Limb (tissue), 2 donors: ENCODE measurements around the gene MRRF.

Source experiments
- DNase-seq, 2 donors: peaks; one replicate each; pipeline ENCODE4 v3.0.0-alpha.2; 2016; ENCODE audit errors: extremely low spot score in 2 of 2

The MRRF gene

GRCh38 chr9:122228191-122228567, 36.5 kb upstream of the MRRF start:
- peak in 1 of 2 donors; percentile 48 for DNase-seq

- peak in 1 of 2 donors; percentile 53 for DNase-seq
Observed at GRCh38 chr9:122228568-122229484, 35.9 kb upstream of the MRRF start, which contains the start of gene LHX6. LHX6 (minus strand) TSS chr9:122228957; CDS start chr9:122228740, 217 bp downstream.

DNA sequence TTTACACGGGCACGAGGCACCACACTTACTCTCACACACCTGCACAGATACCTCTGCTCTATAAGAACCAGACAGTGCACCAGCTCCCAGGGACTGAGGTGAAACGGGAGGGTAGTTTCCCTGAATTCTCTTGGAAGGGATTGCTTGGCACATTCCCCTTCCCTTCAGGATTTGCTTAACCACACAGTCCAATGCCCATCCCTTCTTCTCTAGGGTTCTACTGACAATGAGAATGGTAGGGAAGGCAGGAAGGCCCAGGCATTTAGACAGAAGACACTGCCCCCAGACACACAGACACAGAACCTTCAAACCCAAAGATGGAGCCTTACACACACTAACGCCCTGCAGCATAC, 35.2 kb upstream of the MRRF start:
- no peak for DNase-seq

DNA sequence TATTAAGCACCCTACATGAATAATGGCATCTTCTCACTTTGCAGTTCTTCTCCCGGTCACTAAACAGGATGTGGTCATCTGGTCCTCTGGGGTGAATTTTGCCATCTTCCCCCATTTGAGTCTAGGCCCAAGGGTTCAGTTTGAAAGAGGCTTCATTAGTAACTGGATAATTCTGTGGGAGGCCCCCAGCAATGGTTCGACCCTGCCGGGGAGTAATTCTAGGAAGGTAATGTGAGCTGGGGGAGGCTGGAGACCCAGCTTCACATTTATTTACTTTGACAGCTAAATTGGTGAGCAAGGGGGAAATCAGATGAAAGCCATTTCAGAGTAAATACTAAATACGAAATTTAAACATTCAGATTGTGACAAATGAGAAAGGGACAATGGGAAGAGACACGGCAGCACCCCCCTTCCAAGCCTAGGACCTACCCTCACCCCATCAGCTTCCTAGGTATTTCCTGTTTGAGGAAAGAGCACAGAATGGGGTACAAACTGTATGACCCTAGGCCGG, 31.8 kb upstream of the MRRF start:
- no peak for DNase-seq

GRCh38 chr9:122234022-122234748, 30.5 kb upstream of the MRRF start:
- no peak for DNase-seq

DNA sequence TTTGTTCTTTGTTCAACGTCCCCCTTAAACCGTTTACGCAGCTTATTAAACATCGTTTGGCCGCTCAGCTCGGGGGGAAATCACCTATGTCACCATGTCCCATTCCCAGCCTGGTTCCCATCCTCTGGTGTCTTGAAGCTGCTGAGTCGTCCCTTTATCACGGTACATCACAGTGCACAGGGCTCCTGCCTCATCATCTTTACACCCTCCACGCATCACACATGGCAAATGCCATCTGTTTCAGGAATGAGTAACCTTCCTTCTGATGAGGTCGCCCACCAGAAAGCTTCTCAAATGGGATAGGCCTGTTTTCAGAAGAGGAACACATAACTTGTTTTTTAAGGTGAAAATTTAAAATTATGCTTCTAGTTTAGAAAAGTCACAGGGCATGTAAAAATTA, 28.0 kb upstream of the MRRF start:
- DNase-seq = no peak

- DNase-seq = no peak
Observed at GRCh38 chr9:122239722-122240121, 25.0 kb upstream of the MRRF start.

DNA sequence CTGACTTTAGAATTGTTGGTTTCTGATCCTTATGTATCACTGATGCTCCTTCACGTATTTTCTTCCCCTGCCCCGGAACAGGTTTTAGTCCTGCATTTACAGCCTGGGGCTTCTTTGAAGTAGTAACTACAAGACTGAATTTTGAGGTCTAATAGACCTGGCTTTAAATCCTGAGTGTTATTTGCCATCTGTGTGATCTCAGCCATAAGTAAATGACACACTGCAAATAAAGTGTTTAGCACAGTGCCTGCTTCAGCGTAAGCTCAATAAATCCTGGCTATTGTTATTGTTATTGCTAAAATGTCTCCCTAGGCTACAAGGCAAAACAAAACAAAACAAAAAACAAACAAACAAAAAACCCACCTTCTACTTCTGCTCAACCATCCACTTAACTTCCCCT, 20.3 kb upstream of the MRRF start:
- no peak for DNase-seq

DNA sequence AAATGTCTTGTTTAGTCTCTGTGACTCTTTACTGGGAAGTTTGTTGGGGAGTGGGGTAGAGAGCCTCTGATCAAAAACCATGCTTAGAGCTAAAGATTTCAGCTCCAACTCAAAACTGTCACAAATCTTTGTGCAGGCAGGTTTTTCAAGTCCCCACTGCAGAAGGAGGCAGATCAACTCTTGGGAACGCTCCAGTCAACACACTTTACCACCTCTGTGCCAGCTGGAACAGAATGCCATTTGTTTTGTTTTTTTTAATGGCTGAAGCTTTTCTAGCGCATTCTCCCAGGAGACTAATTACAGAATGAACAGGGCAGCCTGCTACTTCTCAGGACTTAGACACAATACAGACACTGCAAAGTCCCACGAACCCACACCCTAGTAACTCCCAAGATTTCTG, 18.0 kb upstream of the MRRF start:
- DNase-seq = no peak

DNA sequence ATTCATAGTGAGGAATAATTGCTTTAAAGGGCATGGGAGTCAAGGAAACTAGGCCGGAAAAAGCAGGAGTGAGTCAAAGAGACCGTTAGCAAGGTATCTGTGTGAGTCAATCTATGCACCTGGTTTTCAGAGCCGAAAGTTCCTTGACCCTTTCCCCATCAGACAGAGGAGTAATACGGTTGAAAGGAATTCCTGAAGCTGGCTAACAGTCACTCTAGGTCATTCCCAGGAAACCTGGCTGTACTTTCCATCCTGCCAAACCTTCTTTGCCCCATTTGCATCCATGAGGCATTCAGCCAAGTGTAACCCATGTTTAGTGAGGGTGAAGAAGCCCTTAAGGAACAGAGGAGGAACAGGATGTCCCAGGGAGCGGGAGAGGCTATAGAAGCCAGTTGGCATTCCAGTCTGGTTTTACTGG, 16.2 kb upstream of the MRRF start:
- DNase-seq = no peak

DNA sequence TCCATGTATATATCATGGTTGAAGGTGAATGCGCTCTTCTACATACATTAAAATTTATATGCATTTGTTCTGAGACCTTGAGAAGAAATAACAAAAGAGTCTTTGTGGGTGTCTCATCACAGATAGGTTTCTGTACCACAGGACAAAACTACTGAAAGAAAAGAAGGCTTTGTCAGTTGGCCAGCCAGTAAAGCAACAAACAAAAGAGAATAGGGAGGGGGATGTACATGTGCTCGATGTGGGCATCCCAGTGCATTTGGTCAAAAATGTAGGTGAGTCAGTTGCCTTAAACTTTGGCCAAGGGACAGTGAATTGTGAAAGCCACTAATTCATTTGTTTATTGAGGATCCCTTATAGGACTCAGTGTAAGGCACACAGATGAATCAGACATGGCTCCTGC, 13.3 kb upstream of the MRRF start:
- DNase-seq = no peak

- DNase-seq = no peak
Observed at GRCh38 chr9:122252796-122253195, 11.9 kb upstream of the MRRF start.

DNA sequence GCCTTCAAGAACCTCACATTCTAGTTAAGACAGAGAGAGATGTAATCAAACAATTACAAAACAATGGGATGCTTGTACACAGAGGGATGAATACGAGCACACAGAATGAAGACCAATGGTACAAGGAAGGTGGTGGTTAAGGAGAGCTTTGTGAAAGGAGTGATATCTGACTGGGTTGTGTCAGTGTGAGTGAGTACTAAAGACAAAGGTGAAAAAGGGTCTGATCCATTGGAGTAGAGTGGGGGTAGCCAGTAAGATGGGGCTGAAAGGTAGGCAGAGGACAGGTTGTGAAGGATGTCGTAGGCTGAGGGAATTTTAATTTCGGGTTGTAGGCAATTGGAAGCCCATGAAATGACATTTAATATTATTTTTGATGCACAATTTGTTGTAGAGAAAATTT, 9.9 kb upstream of the MRRF start:
- DNase-seq = no peak

- DNase-seq = no peak
Observed at GRCh38 chr9:122256206-122256605, 8.5 kb upstream of the MRRF start.

GRCh38 chr9:122258886-122259415, 5.7 kb upstream of the MRRF start:
- no peak for DNase-seq

- peak in 1 of 2 donors; percentile 34 for DNase-seq
Observed at GRCh38 chr9:122261469-122261881, 3.2 kb upstream of the MRRF start.

- DNase-seq = no peak
Observed at GRCh38 chr9:122262073-122262472, 2.6 kb upstream of the MRRF start.

DNA sequence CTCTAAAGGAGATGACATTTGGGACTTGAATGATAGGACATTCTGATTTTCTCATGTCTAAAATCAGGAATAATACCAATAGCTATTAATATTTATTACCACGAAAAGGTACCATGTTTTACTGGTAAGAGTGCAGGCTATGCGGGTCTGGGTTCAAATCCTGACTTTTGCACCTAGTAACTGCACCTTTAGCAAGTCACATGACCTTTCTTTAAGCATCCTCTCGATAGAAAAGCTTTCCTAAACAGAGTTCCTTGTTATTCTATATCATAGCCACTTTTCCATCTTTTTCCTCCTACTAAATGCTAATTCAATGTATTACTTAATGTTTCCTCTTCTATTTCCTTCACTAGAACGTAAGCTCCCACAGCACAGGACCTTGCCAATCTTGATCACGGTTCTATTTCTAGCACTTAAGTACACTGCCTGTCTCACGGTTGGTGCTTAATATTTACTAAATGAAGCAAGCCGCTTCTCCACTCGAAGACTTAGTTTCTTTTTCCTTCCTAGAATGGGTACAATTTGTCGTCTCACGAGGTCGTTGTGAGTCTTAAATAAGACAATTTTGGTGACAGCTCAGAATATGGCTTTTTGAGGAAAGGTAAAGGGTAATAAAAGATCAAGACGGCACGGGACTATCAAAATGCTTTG, 858 bp upstream of the MRRF start:
- no peak for DNase-seq

- no peak for DNase-seq
Observed at GRCh38 chr9:122265149-122265915, 650 bp downstream of the MRRF start.

DNA sequence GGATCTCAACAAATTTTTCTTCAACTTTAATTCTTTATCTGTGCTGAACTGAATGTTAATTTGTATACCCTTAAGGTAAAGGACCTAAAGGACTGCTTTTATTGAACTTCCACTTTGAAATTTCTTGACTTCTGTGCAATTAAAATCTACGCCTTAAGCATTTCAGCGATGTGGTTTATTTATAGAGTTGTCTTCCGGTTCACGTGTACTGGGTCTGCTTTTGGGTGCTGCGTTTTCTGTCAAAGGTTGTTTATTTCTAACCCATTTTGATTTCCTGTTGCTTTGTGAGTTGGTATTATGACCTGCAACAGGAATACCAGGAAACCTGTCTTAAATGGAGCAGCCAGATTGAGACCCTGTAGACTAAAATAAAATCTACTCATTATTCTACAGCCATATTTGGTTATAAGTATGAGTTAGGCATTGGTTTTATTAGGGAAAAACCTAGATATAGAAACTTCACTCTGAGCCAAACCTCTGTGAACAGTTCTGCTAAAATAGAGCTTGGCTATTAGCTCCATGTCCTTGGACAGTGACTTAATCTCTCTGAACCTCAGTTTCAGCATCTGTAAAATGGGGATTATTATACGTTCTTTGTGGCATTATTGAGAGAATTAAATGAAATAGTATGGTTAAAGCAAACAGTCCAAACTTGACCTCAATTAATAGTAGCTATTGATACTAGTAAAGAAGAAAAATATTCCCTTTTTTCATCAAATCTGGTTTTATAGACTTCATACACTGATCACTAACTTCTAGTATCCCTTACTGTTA, 3.5 kb downstream of the MRRF start:
- no peak for DNase-seq
